HG03565 (cell line): Measurements from ENCODE around the gene HHIPL1.

Source experiments
- ATAC-seq: cut with Tn5 transposase; IDR thresholded peaks from one replicate; pipeline ENCODE4 v1.9.1; 2021; ENCODE audit warnings: mild to moderate bottlenecking, moderate library complexity; ENCODE audit not compliant: unreplicated experiment

The HHIPL1 gene

DNA sequence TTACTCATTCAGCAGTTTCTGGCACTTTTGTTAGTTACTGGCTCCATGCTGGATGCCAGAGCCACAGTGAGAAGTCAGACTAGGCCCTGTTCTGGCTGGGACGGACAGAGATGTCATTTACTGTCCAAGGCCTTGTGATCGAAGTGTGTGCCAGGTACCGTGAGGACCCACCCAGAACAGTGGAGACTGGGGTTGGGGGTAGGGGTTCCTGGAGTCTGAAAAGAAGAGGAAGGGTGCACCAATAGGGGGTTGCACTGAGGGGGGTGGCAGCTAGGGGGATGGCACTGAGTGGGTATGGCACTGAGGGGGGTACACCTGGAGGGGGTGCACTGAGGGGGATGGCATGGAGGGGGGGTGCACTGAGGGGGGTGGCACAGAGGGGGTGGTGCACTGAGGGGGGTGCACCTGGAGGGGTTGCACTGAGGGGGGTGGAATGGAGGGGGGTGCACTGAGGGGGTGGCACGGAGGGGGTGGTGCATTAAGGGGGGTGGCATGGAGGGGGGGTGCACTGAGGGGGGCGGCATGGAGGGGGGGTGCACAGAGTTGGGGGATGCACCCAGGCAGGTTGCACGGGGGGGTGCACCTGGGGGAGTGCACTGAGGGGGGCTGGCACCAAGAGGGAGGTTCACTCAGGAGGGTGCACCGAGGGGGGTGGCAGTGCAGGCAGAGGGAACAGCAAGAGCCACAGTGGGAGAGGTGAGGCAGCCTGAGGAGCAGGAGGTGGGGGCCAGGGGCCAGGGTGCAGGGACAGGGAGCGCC, 28.6 kb downstream of the HHIPL1 start:
- no peak for ATAC-seq

DNA sequence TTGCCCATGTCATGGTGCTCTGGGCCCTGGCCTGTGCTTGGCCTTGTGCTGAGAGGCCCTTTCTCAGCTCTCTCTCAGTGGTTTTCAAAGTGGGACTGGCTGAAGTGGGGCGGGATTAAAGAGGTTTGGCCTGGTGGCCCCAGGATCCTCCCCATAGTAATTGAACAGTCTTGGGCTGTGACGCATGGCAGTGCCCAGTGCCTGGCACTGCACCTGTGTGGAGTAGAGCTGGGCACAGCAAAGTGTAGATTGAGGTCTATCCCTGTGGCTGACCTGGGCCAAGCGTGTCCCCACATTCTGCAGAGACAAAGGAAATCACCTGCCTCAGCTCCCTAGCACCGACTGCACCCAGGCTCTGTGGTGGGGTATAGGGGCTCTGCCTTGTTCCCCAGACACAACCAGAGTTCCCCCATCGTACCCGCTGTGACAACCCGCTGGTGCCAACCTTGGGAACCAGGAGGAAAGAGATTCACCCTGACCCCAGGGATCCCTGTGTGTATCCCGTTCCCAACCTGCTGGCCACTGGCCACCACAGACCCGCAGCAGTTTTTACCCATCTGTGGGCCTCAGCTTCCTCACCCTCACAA, 29.2 kb downstream of the HHIPL1 start:
- ATAC-seq = no peak

DNA sequence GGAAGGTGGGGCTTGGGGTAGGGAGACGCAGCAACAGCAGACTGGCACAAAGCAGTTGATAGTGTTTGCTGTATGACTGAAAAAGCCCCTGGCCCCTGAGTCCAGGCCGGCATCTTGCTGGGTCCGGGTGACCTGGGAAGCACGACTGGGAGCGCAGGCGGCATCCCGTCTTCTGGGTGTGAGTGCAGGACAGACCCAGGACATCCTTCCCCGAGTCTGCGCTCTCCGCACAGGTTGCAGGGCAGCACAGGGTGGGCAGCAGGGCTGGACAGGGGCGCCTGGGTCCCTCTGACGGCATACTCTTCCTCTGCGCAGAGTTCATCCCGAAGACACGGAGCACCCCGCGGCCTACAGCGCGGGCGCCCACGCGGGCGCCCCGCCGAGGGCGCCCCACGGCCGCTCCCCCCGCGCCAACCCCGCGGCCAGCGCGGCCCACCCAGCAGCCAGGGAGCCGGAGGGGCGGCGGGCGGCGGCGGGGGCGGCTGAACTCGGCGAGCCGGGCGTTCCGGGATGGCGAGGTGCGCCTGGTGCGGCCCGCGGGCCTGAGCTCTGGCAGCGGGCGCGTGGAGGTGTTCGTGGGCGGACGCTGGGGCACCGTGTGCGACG, 29.9 kb downstream of the HHIPL1 start:
- ATAC-seq = no peak

DNA sequence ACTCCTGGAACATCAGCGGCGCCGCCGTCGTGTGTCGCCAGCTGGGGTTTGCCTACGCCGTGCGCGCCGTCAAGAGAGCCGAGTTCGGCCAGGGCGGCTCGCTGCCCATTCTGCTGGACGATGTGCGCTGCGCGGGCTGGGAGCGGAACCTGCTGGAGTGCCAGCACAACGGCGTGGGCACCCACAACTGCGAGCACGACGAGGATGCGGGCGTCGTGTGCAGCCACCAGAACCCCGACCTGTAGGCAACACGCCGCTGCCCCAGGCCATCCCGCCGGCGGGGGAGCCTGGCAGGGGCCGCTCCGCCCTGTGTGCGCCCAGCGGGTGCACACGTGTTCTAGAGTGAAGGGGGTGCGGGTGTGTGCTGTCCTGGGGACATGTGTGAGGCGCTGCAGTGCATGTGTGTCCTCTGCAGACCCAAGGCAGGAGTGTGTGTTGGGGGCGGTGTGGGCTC, 30.5 kb downstream of the HHIPL1 start:
- ATAC-seq = no peak

DNA sequence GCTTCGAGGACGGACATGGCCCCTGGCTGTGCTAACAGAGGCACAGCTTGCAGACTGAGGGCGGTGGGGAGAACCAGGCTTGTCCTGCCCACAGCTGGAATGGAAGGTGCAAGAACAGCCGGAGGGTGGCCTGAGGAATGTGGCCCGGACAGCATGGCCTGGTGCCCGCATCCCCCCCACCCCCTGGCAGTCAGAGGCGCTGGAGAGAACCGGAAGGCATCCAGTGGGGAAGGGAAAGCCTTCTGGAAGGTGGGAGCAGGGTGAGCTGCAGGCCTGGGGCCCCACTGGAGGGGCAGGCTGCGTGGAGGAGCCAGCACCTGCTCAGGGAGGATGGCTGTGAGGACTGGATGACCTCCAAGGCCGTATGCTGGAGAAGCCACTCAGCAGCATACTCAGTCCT, 31.0 kb downstream of the HHIPL1 start:
- no peak for ATAC-seq

DNA sequence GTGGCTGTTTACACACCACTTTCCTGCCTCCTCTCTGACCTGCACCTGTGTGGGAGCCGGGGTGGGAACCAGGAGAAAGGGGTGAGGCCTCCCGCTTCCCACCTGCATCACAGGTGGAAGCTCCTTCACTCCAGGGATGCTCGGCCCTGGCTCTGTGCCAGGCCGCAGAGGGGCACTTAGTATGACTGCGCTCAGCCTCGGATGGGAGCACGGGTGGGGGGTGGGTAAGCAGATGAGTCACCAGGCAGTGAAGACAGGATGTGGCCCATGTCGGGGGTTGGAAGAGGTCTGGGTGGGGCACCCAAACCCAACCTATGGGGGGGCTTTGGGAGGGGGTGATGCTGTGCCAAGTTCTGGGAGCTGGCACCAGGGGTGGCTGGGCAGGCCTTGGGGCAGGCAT, 31.7 kb downstream of the HHIPL1 start:
- no peak for ATAC-seq

DNA sequence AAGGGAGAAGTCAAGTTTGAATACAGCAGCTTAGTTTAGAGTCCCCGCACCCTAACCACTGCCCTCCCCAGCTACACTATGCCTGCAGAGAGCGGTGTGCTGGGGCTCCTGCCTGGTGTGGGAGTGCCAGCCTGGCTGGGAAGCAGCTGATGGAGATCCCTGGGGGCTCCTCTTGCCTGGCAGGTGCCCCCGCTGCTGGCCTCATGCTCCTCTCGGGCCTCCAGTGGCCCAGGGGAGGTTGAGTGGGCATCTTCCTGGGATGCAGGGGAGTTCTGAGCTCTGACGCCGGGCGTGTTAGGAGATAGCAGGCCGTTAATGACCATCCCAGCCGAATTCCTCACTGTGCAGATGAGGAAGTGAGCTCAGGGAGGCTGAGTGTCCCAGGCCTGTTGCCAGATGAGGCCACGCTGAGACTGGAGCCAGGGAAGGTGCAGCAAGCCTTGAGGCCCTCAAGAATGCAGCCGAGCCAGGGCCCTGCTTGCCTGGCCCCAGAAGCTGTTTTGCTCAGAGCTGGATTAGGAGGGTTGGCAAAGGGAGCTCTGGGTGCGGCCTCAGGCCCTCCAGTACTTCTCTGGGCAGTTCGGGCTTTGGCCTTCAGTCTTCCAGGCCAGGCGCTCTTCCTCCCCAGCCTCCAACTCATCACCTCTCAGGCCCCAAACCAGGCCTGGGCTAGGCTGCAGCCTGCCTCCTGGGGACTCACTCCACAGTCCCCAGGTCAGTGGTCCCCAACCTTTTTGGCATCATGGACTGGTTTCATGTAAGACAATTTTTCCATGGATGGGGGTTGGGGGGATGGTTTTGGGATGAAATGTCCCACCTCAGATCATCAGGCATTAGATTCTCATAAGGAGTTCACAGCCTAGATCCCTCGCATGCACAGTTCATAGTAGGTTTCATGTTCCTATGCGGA, 32.6 kb downstream of the HHIPL1 start:
- ATAC-seq = no peak

DNA sequence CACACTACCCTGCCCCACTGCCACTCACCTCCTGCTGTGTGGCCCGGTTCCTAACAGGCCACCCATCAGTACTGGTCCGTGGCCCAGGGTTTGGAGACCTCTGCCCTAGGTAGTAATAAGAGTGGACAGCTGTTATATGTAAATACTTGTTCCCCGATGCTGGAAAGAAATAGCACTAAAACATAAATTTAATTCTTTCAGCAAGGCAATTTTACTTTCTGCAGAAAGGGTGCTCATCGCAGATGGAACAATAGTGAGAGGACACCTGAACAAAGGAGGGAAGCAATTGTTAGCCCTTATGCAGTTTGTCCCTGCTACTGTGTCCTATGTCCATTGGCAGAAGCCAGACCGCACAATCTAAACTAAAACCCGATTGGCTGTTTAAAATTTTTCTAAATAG, 33.3 kb downstream of the HHIPL1 start:
- no peak for ATAC-seq

DNA sequence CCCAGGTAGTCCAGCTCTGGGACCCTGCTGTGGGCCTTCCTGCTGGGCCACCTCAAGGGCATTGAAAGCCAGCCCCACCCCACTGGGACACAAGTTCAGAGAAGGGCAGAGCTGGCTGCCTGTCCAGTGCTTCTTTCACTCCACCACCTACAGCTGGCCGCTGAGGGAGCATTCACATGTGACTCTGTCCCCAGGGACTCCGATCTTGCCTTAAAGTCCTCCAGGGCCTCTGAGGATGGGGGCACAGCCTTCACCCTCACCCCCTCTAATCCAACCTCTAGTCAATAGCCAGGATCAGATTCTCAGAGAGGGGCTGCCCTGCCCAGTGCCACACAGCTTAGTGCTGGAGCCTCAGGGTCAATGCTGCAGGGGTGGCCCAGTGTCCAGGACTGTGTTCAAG, 34.2 kb downstream of the HHIPL1 start:
- no peak for ATAC-seq

DNA sequence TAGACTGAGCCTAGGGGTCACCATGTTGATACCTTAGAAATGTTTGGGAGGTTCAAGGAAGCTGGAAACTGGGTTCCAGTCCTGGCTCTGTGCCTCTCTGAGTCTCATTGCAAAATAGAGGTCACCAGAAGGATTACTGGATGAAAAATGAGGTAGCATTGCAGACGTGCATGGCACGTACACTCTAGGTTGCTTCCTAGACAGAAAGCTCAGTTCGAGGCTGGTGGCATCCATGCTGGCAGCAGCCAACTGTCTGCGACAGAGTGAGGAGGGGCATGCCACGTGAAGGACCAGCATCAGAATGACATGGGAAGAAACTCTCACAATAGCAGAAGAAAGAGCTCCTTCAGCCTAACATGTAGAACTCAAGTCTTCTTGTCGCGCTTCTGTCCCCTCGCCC, 34.6 kb downstream of the HHIPL1 start:
- no peak for ATAC-seq

DNA sequence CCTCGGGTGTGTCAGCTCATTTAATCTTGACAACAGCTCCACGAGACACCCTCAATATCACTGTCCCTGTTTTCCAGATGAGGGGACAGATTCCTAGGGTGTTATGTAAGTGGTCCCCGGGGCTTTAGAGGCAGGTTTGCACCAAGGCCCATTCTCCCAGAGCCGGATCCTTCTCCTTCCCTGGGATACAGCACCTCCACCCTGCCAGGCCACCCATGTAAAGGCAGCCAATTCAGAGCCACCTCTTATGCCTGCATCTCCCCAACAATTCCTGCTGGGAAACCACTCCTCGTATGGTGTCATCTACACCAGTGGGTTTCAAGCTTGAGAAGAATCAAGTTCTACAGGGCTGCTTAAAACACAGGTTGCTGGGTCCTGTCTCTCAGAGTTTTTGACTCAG, 35.1 kb downstream of the HHIPL1 start:
- ATAC-seq = no peak

DNA sequence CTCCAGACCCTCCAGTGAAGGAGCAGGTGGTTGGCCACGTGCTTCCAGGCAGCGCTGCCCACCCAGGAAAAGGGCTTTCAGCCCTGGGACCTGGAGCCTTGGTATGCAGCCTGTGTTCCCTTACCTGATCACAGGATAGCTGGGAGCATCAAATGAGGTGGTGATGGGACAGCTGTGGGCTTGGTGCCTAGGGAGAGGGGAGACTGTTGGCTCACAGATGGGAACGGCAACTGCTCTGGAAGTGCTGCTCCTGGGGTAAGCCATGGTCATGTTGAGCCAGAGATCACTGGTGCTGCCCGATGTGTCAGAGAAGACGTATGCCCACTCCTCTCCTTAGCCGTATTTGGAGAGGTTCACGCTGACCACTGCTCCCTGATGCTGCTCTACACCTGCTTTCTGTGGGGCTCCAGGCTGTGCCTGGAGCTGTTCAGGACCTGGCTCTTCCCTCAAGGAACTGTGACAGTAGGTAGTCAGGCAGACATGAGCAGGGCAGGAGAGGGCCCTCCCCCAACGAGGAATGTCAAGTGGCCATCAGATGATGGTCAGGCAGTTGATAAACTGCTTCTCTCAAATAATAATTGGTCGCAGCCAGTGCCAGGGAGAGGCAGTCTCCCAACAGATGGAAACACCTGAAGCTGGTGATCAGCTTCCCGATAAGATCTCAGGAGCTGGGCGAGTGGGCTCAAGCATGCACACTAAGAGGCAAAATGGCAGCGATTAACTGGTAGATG, 36.3 kb downstream of the HHIPL1 start:
- no peak for ATAC-seq

DNA sequence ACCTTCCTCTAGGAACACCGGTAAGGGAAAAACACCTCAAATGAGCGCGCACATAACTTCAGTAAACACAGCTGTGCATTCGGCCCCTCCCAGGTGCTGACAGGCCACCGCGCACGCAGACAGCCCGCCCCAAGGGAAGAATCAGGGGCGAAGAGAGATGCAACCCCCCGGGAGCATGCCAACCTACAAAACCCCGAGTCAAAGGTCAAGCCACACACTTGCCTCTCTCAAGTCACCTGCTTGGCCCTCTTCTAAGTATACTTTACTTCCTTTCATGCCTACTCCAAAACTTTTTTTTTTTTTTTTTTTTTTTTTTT, 36.9 kb downstream of the HHIPL1 start:
- ATAC-seq = no peak

DNA sequence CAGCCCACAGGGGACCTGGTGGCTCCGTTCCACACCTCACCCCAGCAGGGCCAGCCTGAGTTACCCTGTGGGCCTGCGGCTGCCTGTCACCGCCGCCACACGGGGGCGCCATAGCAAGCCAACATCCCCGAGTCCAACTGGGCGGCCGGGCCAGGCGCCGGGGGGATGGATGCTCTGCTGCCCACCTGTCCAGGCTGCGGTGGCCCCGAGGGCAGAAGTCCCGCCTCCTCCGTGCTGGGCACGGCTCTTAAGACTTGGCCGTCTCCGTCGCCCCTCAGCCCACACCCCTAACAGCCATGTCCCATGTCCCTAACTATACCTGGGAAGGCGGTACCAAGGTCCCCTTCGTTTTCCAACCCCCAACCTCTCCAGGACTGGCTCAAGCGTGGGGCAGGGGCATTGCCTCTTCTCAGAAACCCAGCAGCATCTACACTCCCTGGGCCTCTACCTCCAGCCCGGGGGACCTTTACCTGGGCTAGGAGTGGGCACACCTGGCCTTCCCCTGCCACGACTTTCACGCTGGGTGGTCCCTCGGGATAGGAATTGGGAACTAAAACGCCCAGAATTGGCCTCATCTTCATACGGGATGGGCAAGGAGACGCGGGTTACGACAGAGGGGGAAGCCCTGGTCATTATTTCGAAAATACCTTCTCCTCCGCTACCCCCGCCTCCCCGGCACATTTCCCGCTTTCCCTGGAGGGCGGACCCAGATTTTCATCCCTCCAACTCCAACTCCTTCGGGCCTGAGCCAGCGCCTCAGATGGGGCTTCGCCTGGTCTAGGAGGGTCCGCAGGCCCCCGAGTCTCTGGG, 38.1 kb downstream of the HHIPL1 start:
- peak; percentile 38 for ATAC-seq

DNA sequence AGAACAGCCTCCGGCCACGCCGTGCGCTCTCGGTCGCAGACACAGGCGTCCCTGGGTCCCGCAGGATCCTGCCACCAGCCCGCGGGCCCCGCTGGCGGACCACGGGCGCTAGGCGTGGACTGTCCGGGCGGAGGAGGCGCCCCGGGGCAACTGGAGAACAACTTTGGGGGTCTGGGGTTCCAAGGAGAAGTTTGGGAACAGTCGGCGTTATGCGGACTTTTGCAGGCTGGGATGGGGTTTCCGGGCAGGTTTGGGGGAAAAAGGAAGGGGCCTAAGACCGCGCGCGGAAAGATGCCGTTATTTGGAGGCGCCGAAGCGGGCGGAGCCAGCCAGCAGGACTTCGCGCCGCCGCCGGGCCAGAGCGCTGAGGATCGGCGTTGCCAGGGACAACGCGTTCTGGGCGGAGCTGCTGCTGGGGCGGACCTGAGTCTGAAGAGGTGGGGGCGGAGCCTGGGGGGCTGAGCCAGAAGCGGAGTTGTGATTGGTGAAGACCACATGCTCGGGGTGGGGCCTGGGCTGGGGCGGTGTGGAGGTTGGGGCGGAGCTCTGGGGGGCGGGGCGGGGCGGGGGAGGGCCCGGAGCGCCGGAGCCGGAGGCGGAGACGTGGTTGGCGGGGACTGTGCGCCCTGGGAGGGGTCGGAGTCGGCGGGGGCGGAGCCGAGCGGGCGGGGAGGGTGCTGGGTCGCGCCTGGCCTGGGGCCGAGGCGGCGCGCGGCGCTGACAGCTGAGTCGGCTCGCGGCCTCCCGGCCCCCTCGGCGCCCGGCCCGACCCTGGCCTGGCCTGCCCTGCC, 38.9 kb downstream of the HHIPL1 start, which contains the start of gene CYP46A1:
CYP46A1 (plus strand) TSS at position 680 of the 791 bp plus-strand sequence. CDS start 120 bp downstream, outside the sequence.
- ATAC-seq = peak; percentile 86

DNA sequence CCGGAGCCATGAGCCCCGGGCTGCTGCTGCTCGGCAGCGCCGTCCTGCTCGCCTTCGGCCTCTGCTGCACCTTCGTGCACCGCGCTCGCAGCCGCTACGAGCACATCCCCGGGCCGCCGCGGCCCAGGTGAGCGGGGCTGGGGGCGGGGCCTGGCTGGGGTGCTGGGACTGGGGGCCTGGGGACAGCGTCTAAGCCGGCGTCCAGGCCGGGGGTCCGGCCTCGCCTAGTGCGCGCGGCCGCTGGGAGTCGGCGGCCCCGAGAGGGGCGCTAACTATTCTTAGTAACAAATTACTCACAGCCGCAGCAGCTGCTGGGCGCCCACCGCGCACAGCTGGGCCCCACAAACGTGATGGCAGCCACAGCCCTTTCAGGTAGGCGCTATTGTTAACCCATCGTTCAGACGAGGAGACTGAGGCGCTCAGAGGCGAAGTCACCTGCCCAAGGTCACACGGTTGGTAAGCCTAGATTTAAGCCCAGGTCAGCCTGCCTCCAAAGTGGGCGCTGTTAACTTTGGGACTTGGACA, 39.5 kb downstream of the HHIPL1 start:
- ATAC-seq = peak; percentile 25

DNA sequence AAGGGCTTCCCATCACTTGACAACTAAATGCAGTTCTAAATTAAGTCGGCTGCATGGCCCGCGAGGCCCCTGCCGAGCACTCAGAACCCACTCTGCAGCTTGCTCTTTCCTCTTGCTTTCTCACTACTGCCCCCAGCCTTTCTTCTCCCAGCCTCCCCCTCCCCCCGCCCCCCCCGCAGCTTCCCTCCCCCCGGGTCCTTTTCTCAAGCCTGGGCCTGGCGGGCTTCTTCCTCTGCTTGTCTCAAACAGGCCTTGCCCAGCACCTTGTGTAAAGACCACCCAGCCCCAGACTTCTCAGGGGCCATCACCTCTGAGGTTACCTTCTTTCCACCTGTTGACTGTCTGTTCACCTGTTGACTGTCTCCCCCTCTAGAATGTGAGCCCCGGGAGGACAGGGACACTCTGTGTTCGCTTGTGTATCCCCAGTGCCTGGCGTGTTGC, 40.2 kb downstream of the HHIPL1 start:
- ATAC-seq = no peak

DNA sequence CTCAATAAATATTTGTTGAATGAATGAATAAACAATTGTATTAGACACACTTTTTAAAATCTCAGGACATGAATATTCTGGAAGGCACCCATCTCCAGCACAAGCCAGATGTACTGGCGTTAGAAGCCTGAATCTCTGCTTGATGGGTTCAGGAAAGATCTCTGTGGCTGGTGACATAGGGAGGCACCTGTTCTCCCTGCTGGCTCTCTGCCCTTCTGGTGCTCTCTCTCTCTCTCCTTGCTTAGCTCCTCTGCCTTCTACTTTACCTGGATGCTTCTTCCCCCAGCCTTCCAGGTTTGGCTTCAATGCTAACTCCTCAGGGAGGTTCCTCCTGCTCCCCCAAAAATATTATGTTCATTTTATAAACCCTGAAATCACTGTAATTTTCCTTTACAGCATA, 40.7 kb downstream of the HHIPL1 start:
- ATAC-seq = no peak
